ENCODE data around the gene TRPC4.

DNA sequence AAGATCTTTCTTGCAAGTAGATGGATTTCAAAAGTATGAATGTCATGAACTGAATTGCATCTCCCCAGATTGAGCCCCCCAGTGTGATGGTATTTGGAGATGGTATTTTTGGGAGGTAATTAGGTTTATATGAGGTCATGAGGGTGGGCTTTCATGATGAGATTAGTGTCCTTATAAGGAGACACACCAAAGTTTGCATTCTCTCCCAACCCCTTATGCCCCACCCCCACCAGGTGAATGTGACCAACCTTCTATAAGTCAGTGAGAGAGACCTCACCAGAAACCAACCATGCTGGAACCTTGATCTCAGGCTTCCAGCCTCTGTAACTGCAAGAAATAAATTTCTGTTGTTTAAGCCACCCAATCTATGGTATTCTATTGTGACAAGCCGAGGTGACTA, 199.7 kb downstream of the TRPC4 start:
- TF ChIP-seq, protein P1, sequence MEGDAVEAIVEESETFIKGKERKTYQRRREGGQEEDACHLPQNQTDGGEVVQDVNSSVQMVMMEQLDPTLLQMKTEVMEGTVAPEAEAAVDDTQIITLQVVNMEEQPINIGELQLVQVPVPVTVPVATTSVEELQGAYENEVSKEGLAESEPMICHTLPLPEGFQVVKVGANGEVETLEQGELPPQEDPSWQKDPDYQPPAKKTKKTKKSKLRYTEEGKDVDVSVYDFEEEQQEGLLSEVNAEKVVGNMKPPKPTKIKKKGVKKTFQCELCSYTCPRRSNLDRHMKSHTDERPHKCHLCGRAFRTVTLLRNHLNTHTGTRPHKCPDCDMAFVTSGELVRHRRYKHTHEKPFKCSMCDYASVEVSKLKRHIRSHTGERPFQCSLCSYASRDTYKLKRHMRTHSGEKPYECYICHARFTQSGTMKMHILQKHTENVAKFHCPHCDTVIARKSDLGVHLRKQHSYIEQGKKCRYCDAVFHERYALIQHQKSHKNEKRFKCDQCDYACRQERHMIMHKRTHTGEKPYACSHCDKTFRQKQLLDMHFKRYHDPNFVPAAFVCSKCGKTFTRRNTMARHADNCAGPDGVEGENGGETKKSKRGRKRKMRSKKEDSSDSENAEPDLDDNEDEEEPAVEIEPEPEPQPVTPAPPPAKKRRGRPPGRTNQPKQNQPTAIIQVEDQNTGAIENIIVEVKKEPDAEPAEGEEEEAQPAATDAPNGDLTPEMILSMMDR (IDR thresholded peaks at IDR 0.05; ENCODE audit: insufficient read depth, low read length) = no peak
- TF ChIP-seq POLR2AphosphoS5 (IDR thresholded peaks at IDR 0.05; ENCODE audit: low read depth) (no peak), GABPA (IDR thresholded peaks at IDR 0.05; ENCODE audit: low read depth) (no peak), SPI1 (IDR thresholded peaks at IDR 0.05; ENCODE audit: borderline replicate concordance, low read depth) (no peak)
- TF ChIP-seq, protein P2, sequence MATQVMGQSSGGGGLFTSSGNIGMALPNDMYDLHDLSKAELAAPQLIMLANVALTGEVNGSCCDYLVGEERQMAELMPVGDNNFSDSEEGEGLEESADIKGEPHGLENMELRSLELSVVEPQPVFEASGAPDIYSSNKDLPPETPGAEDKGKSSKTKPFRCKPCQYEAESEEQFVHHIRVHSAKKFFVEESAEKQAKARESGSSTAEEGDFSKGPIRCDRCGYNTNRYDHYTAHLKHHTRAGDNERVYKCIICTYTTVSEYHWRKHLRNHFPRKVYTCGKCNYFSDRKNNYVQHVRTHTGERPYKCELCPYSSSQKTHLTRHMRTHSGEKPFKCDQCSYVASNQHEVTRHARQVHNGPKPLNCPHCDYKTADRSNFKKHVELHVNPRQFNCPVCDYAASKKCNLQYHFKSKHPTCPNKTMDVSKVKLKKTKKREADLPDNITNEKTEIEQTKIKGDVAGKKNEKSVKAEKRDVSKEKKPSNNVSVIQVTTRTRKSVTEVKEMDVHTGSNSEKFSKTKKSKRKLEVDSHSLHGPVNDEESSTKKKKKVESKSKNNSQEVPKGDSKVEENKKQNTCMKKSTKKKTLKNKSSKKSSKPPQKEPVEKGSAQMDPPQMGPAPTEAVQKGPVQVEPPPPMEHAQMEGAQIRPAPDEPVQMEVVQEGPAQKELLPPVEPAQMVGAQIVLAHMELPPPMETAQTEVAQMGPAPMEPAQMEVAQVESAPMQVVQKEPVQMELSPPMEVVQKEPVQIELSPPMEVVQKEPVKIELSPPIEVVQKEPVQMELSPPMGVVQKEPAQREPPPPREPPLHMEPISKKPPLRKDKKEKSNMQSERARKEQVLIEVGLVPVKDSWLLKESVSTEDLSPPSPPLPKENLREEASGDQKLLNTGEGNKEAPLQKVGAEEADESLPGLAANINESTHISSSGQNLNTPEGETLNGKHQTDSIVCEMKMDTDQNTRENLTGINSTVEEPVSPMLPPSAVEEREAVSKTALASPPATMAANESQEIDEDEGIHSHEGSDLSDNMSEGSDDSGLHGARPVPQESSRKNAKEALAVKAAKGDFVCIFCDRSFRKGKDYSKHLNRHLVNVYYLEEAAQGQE (IDR thresholded peaks at IDR 0.05; ENCODE audit: insufficient replicate concordance, low read depth) = no peak
